ENCODE data around the gene DAP.
A peak's percentile ranks its signal among the peaks of the same experiment; 100 is the strongest.

Gene DAP

DNA sequence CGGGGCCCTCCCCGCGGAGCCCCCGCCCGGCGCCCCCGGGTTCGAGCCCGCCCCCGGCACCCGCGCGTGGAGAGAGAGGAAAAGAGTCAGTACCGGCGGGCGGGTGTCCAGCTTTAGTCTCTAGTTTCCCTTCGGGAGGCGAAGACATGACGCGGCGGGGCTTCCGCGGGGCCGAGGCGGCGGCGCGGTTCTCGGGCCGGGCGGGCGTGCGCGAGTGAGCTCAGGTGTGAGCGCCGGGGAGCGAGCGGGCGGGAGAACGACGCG lies 181 bp downstream of the DAP start:
- peak overlapping the region; percentile 51 for H3K4me3 ChIP-seq (ENCODE audit: control insufficient read depth, low read depth, low read length)
- DNase-seq (ENCODE audit: low read depth): no peak
- no peak for TF ChIP-seq CTCF (IDR thresholded peaks at IDR 0.05; ENCODE audit: control insufficient read depth, insufficient read depth, low read depth, low read length, missing control alignments)

GRCh38 chr5:10760096-10760920 lies 726 bp downstream of the DAP start:
- no peak for TF ChIP-seq CTCF (IDR thresholded peaks at IDR 0.05; ENCODE audit: control insufficient read depth, insufficient read depth, low read depth, low read length, missing control alignments)
- peak overlapping the region; percentile 51 for H3K4me3 ChIP-seq (ENCODE audit: control insufficient read depth, low read depth, low read length)
- DNase-seq (ENCODE audit: low read depth): peak; percentile 17

DNA sequence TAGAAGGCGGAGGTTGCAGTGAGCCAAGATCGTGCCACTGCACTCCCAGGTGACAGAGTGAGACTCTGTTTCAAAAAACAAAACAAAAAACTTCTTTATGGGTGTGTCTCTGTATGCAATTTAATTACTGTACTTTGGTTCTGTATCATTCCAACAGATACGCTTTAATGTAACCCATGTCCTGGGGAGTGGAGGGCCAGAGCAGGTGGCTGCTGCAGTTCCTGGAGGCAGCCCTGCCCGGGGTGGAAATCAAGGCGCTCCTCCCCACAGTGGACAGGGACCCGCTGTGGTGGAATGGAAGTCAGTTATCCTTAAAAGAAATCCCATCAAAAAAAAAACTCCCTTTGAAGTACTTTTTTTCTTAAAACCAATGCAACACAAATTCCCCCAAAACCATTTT lies 1.9 kb downstream of the DAP start:
- no peak for TF ChIP-seq CTCF (IDR thresholded peaks at IDR 0.05; ENCODE audit: control insufficient read depth, insufficient read depth, low read depth, low read length, missing control alignments)
- no peak for DNase-seq (ENCODE audit: low read depth)
- H3K4me3 ChIP-seq (ENCODE audit: control insufficient read depth, low read depth, low read length): no peak overlapping the region

DNA sequence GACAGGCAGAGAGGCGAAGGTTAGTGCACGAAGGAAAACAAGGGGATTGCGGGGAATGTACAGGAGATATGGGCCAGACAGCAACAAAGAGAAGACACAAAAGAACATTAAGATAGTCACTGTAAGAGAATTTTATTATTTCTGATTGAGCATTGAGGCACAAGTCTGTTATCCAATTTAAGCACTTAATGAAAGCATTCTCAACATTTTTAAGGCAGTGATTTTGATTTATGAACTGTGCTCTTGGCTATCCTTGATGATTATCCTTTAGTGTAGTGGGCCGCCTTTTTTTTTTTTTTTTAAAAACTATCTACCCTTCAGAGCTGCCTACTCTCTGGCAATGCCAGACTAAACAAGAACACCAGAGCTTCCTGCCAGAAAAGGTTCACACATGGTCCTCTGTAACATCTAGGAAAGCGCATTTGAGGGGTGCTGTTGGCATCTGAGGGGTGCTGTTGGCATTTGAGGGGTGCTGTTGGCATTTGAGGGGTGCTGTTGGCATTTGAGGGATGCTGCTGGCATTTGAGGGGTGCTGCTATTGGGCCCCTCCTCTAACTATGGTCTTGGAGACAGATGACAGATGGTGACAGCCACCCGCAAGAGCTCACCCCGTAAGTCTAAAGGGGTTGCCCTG lies 3.0 kb downstream of the DAP start:
- no peak for DNase-seq (ENCODE audit: low read depth)
- no peak overlapping the region for H3K4me3 ChIP-seq (ENCODE audit: control insufficient read depth, low read depth, low read length)
- TF ChIP-seq CTCF (IDR thresholded peaks at IDR 0.05; ENCODE audit: control insufficient read depth, insufficient read depth, low read depth, low read length, missing control alignments): no peak

- H3K4me3 ChIP-seq (ENCODE audit: control insufficient read depth, low read depth, low read length): no peak overlapping the region
- no peak for TF ChIP-seq CTCF (IDR thresholded peaks at IDR 0.05; ENCODE audit: control insufficient read depth, insufficient read depth, low read depth, low read length, missing control alignments)
Measured at GRCh38 chr5:10757043-10757442, 4.0 kb downstream of the DAP start.

DNA sequence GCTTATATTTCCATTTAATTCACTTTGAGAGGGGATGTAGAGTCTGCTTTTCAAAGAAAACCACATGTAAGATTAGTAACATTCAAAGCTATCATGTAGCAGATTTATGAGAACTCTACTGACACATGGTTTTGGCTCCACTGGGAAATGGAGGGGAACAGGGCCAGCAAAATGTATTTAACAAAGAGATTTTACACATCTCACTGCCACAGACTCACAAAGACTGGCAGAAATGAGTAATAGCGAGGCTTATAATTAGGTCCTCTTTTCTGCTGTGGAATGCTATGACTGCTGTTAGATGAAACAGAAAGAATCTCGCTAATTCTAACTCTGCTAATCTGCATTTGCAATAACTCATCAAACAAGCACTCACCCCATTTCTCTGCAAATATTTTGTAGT lies 4.5 kb downstream of the DAP start:
- H3K4me3 ChIP-seq (ENCODE audit: control insufficient read depth, low read depth, low read length): no peak overlapping the region
- peak; percentile 55 for DNase-seq (ENCODE audit: low read depth)
- no peak for TF ChIP-seq CTCF (IDR thresholded peaks at IDR 0.05; ENCODE audit: control insufficient read depth, insufficient read depth, low read depth, low read length, missing control alignments)

More at GRCh38 chr5:10757043-10757442, 4.0 kb downstream of the DAP start:
- DNase-seq (ENCODE audit: low read depth): no peak

Data from AG09309 (cell line).